ENCODE data around the gene CROT. TPM values are rescaled to one million over a fixed set of nuclear protein-coding genes. Genes with fewer than 3 reads are reported as not detected.

The CROT gene
- total RNA-seq, 3 donors from 2014 or later: 11.7 to 34.4 (median 28.8) TPM

DNA sequence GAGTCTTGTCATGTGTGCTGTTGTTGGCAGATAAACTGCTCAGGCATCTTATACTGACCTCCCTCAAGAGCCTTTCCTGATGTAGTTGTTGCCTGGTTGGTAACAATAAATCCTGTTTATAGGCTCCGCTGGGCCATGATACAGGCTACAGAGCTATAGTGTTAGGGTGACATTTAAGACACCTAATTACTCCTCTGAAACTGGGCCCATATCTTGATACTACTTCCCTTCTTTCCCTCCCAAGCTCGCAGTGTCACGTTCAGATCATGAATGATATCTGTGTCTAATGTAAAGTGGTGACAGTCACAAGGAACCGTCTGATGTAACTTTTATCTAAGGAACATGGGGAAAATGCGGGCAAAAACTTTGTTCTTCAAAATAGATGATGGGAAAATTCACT, 35.4 kb downstream of the CROT start:
- Histone ChIP-seq H3K9me3 (no peaks in the 10 kb centered on the region), H3K27me3 (no peaks in the 10 kb centered on the region), H3K36me3 (peaks cover 3% of the 10 kb centered on the region), H3K4me3 (no peak overlapping the region), H3K4me1 (no peaks in the 10 kb centered on the region), H3K27ac (no peak overlapping the region)
- no peak for TF ChIP-seq CTCF (IDR thresholded peaks at IDR 0.05)
- no peak for TF ChIP-seq POLR2A (IDR thresholded peaks at IDR 0.05)
- no peak for TF ChIP-seq POLR2AphosphoS5 (IDR thresholded peaks at IDR 0.05)
- intact Hi-C loops (cut with DNase I; ENCODE audit: low total_unique reads): no loop called here
- DNase-seq (ENCODE audit: low spot score in 2 of 2): no peak

GRCh38 chr7:87391020-87391701, 45.7 kb downstream of the CROT start:
- Histone ChIP-seq H3K4me3 (no peak overlapping the region), H3K27me3 (no peaks in the 10 kb centered on the region), H3K4me1 (no peaks in the 10 kb centered on the region), H3K36me3 (peaks cover 10% of the 10 kb centered on the region), H3K27ac (no peak overlapping the region), H3K9me3 (no peaks in the 10 kb centered on the region)
- no peak for DNase-seq (ENCODE audit: low spot score in 2 of 2)
- TF ChIP-seq CTCF (IDR thresholded peaks at IDR 0.05) (no peak), POLR2AphosphoS5 (IDR thresholded peaks at IDR 0.05) (no peak), POLR2A (IDR thresholded peaks at IDR 0.05) (no peak)
- intact Hi-C loops (cut with DNase I; ENCODE audit: low total_unique reads): no loop called here

- H3K9me3 ChIP-seq: no peaks in the 10 kb centered on the region
- H3K36me3 ChIP-seq: peaks cover 10% of the 10 kb centered on the region
- no peaks in the 10 kb centered on the region for H3K27me3 ChIP-seq
- H3K4me1 ChIP-seq: no peaks in the 10 kb centered on the region
- DNase-seq (ENCODE audit: low spot score in 2 of 2): no peak
- intact Hi-C loops (cut with DNase I; ENCODE audit: low total_unique reads): no loop called here
- H3K27ac ChIP-seq: no peak overlapping the region
- no peak overlapping the region for H3K4me3 ChIP-seq
- TF ChIP-seq CTCF (IDR thresholded peaks at IDR 0.05) (no peak), POLR2A (IDR thresholded peaks at IDR 0.05) (no peak), POLR2AphosphoS5 (IDR thresholded peaks at IDR 0.05) (no peak)
These were observed 50.1 kb downstream of the CROT start for GRCh38 chr7:87395442-87396020.

DNA sequence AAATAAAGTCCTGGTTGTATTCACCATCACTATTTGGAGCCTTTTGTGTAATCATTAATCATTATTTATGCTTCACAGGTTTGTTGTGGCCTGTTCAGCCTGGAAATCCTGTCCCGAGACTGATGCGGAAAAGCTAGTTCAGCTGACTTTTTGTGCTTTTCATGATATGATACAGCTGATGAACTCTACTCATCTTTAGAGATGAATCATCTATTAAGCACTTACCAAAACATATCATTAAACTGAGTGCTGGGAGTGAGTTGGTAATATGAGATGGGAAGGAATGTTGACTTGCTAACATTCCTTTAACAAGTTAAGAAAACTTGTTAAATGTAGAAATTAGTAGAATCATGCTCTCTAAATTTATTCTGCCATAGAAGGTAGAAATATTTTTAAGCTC, 53.0 kb downstream of the CROT start:
- Histone ChIP-seq H3K9me3 (no peaks in the 10 kb centered on the region), H3K4me1 (no peaks in the 10 kb centered on the region), H3K4me3 (no peak overlapping the region), H3K27ac (no peak overlapping the region), H3K27me3 (no peaks in the 10 kb centered on the region), H3K36me3 (no peaks in the 10 kb centered on the region)
- intact Hi-C loops (cut with DNase I; ENCODE audit: low total_unique reads): no loop called here
- DNase-seq (ENCODE audit: low spot score in 2 of 2): no peak
- no peak for TF ChIP-seq POLR2AphosphoS5 (IDR thresholded peaks at IDR 0.05)
- TF ChIP-seq CTCF (IDR thresholded peaks at IDR 0.05): no peak
- TF ChIP-seq POLR2A (IDR thresholded peaks at IDR 0.05): no peak

DNA sequence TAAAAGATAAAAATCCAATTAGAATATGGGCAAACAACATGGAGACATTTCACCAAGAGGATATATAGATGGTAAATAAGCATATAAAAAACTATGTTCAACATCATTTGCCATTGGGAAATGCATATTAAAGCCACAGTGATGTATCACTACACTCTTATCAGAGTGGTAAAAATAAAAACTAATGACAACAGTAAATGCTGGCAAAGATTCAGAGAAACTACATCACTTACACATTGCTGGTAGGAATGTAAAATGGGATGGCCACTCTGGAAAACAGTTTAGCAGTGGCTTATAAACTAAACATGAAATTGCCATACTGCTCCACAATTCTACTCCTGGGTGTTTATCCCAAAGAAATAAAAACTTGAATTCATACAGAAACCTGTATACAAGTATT, 59.2 kb downstream of the CROT start:
- no peaks in the 10 kb centered on the region for H3K36me3 ChIP-seq
- no peak overlapping the region for H3K27ac ChIP-seq
- intact Hi-C loops (cut with DNase I; ENCODE audit: low total_unique reads): no loop called here
- no peak for DNase-seq (ENCODE audit: low spot score in 2 of 2)
- TF ChIP-seq POLR2A (IDR thresholded peaks at IDR 0.05): no peak
- no peak for TF ChIP-seq CTCF (IDR thresholded peaks at IDR 0.05)
- TF ChIP-seq POLR2AphosphoS5 (IDR thresholded peaks at IDR 0.05): no peak
- H3K9me3 ChIP-seq: no peaks in the 10 kb centered on the region
- no peaks in the 10 kb centered on the region for H3K4me1 ChIP-seq
- H3K27me3 ChIP-seq: no peaks in the 10 kb centered on the region
- no peak overlapping the region for H3K4me3 ChIP-seq

Data from breast epithelium (tissue), 4 donors.